ENCODE results near the gene MID1IP1.
A peak's percentile ranks its signal among the peaks of the same experiment; 100 is the strongest.

MID1IP1 gene

GRCh38 chrX:38800981-38801845 is at the start of gene MID1IP1:
Gene MID1IP1 (plus strand): TSS chrX:38801459. CDS start chrX:38804947, 3,488 bp downstream.
- peak; percentile 41 for ATAC-seq
- Mint-ChIP-seq H3K9me3 (no peaks in the 10 kb centered on the region), H3K27ac (peak within 1 kb of the TSS; percentile 65), H3K4me1 (peaks cover 16% of the 10 kb centered on the region), H3K27me3 (peaks cover 10% of the 10 kb centered on the region), H3K4me3 (peak within 1 kb of the TSS; percentile 91), H3K36me3 (peaks cover 5% of the 10 kb centered on the region)

DNA sequence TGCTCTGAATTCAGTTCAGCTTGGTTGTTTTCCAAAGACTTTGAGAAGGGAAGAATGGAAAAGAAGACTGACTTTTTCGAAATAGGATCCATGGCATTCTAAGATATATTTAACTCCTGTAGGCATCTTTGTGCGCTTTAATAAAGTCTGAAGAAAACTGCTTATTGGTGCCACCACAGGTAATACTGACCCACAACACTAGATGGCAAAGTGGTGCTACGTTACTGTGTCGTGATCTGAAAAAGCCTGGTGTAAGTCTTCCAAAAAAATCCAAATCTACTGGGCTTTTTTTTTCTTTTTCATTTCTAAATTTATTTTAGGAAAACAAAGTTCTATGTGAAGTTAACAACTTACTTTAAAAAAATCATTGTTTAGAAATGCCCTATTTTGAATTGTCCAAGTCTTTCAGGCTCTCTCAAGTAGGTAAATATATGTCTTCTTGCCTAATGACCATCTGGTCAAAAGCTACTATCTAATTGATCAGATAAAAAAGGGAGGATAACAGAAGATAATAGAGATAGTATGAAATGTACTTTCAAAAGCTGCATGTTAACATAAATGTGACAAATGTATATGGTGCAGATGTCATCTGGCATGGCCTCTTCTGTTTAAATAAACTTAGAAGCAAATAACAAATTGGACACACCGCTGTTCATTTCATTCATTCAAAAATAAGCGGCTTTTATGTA is 47.0 kb upstream of the MID1IP1 start:
- H3K9me3 Mint-ChIP-seq, result no peaks in the 10 kb centered on the region
- no peak overlapping the region for H3K4me3 Mint-ChIP-seq
- no peak for ATAC-seq
- no peaks in the 10 kb centered on the region for H3K4me1 Mint-ChIP-seq
- H3K27ac Mint-ChIP-seq, result no peak overlapping the region
- H3K27me3 Mint-ChIP-seq, result no peaks in the 10 kb centered on the region
- H3K36me3 Mint-ChIP-seq, result no peaks in the 10 kb centered on the region

DNA sequence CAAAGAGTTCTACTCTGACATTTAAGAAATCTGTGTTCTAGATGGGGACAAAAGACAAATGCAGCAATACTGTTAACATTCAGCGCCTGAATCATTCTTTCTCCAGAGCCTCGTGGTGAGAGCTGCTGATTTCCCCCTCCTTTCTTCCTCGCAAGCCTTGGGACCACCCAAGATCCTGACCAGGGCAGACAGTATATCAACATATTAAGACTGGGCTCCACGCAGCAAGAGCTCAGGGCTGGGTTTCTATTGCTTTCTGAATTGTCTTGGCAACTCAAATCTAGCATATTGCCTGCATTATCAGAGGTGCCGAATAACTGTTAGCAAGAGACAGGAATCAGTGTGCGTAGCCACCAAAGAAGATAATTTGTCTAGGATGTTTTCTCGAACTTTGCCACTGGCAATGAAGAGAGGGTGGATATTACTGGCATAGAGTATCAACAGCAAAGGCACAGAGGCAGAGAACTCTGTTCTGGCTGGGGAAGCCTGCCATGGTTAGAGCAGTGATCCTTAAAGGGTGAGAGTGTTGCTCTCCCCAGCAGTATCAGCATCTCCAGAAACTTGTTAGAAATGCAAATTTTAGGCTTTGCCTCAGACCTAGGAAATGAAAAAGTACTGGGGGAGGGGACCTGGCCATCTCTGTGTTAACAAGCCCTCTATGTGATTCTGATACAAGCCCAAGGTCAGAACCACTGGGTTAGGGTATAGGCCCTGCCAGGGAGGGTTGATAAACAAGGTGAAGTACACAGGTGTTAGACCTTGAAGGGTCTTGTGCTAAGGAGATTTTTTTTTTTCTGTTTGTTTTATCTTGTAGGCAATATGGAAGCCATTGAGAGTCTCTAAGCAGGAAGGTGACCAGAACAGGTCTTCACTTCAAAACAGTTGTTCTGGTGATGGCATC is 46.2 kb upstream of the MID1IP1 start:
- no peak for ATAC-seq
- no peaks in the 10 kb centered on the region for H3K36me3 Mint-ChIP-seq
- H3K4me3 Mint-ChIP-seq, result no peak overlapping the region
- H3K27me3 Mint-ChIP-seq, result no peaks in the 10 kb centered on the region
- H3K9me3 Mint-ChIP-seq, result peaks cover 3% of the 10 kb centered on the region
- no peak overlapping the region for H3K27ac Mint-ChIP-seq
- H3K4me1 Mint-ChIP-seq, result no peaks in the 10 kb centered on the region

DNA sequence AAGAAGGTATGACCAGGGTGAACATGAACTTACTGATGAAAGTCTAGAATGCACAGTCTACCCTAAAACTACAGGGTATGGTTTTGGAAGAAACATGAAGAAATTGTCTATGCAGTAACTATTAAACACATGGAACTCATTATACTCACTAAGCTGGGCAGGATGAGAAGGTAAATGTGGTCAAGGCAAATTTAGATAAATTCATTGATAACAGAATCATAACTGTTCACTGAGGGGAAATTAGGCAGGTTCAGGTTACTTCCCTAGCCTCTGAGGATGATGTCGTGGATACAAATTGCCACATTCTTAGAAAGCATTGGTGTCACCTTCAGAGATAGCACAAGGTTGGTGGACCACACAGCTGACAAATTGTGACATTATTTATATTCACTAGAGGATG is 40.4 kb upstream of the MID1IP1 start:
- H3K4me3 Mint-ChIP-seq, result no peak overlapping the region
- no peak for ATAC-seq

GRCh38 chrX:38768079-38768478 is 33.2 kb upstream of the MID1IP1 start:
- Mint-ChIP-seq H3K36me3 (no peaks in the 10 kb centered on the region), H3K27ac (no peak overlapping the region), H3K9me3 (no peaks in the 10 kb centered on the region), H3K4me3 (no peak overlapping the region), H3K27me3 (no peaks in the 10 kb centered on the region), H3K4me1 (no peaks in the 10 kb centered on the region)
- ATAC-seq, result no peak

More for the DNA sequence above, 40.4 kb upstream of the MID1IP1 start:
- no peak overlapping the region for H3K27ac Mint-ChIP-seq
- no peaks in the 10 kb centered on the region for H3K4me1 Mint-ChIP-seq
- no peaks in the 10 kb centered on the region for H3K27me3 Mint-ChIP-seq
- no peaks in the 10 kb centered on the region for H3K36me3 Mint-ChIP-seq
- peaks cover 3% of the 10 kb centered on the region for H3K9me3 Mint-ChIP-seq

DNA sequence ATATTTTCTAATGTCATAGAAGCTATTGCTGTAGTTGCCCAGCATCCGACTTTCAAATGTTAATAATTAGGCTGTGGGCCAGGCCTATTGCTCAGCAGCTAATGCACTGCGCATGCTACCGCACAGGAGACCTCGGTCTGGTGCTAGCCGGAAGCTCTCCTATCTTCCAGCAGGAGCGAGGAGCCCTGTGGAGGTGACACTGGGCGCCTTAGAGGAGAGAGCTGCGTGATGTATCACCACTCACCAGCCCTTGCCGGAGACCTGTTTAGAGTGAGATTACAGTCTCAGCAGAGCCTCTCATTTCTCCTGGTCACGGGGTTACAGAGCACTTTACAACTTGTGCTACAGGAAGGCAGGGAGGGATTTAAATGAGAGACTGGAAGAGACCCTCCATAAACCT is 31.1 kb upstream of the MID1IP1 start:
- no peak overlapping the region for H3K27ac Mint-ChIP-seq
- H3K27me3 Mint-ChIP-seq, result no peaks in the 10 kb centered on the region
- no peak overlapping the region for H3K4me3 Mint-ChIP-seq
- H3K36me3 Mint-ChIP-seq, result no peaks in the 10 kb centered on the region
- no peaks in the 10 kb centered on the region for H3K9me3 Mint-ChIP-seq
- no peak for ATAC-seq
- no peaks in the 10 kb centered on the region for H3K4me1 Mint-ChIP-seq

DNA sequence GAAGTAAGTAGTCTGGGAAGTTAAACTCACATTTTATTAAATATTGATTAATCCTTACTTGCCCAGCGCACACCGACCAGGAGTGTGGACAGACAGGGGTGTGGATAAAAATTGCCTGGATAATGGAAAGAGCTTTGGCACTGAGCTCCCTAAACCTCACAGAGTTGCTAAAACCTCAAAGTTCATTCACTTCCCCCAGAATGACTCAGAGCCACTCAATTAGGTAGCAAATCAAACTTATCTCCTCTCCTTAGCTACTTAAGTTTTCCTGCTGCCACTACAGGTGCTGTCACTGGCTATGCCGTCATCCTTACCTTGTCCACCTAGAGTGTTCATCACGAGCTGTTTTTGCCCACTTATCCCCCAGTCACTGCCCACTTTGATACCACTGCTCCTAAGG is 27.0 kb upstream of the MID1IP1 start:
- Mint-ChIP-seq H3K27me3 (no peaks in the 10 kb centered on the region), H3K4me1 (no peaks in the 10 kb centered on the region), H3K36me3 (no peaks in the 10 kb centered on the region), H3K4me3 (no peak overlapping the region), H3K9me3 (no peaks in the 10 kb centered on the region), H3K27ac (no peak overlapping the region)
- ATAC-seq, result no peak

GRCh38 chrX:38796946-38797345 is 4.3 kb upstream of the MID1IP1 start:
- no peaks in the 10 kb centered on the region for H3K9me3 Mint-ChIP-seq
- H3K4me3 Mint-ChIP-seq, result no peak overlapping the region
- no peak for ATAC-seq
- no peak overlapping the region for H3K27ac Mint-ChIP-seq
- H3K4me1 Mint-ChIP-seq, result peaks cover 6% of the 10 kb centered on the region
- H3K36me3 Mint-ChIP-seq, result peaks cover 5% of the 10 kb centered on the region
- peaks cover 10% of the 10 kb centered on the region for H3K27me3 Mint-ChIP-seq

GRCh38 chrX:38798956-38799355 is 2.3 kb upstream of the MID1IP1 start:
- Mint-ChIP-seq H3K9me3 (no peaks in the 10 kb centered on the region), H3K36me3 (peaks cover 5% of the 10 kb centered on the region), H3K4me3 (no peak overlapping the region), H3K27me3 (peaks cover 10% of the 10 kb centered on the region), H3K4me1 (peaks cover 16% of the 10 kb centered on the region), H3K27ac (no peak overlapping the region)
- ATAC-seq, result no peak

GRCh38 chrX:38799995-38800580 is 1.2 kb upstream of the MID1IP1 start:
- H3K27me3 Mint-ChIP-seq, result peaks cover 10% of the 10 kb centered on the region
- no peaks in the 10 kb centered on the region for H3K9me3 Mint-ChIP-seq
- H3K36me3 Mint-ChIP-seq, result peaks cover 5% of the 10 kb centered on the region
- H3K4me1 Mint-ChIP-seq, result peaks cover 16% of the 10 kb centered on the region
- no peak overlapping the region for H3K4me3 Mint-ChIP-seq
- no peak for ATAC-seq
- no peak overlapping the region for H3K27ac Mint-ChIP-seq

DNA sequence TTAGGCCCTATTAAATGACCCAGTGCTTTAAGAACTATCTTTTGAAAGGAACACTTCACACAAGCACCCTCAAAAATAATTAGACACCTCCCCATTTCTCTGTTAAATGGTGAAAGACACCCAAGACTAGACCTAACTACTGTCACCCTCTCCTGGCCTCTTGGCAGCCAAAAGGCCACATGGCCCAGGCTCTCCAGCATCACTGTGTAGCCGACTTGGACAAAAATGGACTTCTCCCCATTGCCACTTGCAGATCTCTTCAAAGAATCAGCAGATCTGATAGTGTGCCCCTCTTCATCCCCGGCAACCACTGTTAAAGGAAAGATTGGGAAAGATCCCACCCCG is 2.0 kb downstream of the MID1IP1 start:
- peaks cover 16% of the 10 kb centered on the region for H3K4me1 Mint-ChIP-seq
- peaks cover 5% of the 10 kb centered on the region for H3K36me3 Mint-ChIP-seq
- no peaks in the 10 kb centered on the region for H3K9me3 Mint-ChIP-seq
- peak overlapping the region; percentile 91 for H3K4me3 Mint-ChIP-seq
- H3K27ac Mint-ChIP-seq, result peak overlapping the region; percentile 91
- peaks cover 10% of the 10 kb centered on the region for H3K27me3 Mint-ChIP-seq
- no peak for ATAC-seq

GRCh38 chrX:38803588-38804431 is 2.6 kb downstream of the MID1IP1 start:
- Mint-ChIP-seq H3K4me1 (peaks cover 16% of the 10 kb centered on the region), H3K9me3 (no peaks in the 10 kb centered on the region), H3K27ac (peak overlapping the region; percentile 91), H3K27me3 (peaks cover 10% of the 10 kb centered on the region), H3K36me3 (peaks cover 5% of the 10 kb centered on the region), H3K4me3 (peak overlapping the region; percentile 91)
- ATAC-seq, result peak; percentile 87

DNA sequence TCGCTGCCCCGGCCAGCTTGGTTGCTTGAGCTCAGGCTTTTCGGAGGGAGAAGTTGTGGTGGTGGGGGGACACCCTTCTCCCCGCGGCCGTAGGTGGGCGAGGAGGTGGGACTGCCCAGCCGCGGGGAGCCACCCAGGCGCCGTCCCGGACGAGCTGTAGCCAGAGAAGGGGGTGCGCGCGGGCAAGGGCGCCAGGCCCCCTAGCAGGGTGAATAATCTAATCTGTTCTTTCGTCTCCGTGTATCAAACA is 3.1 kb downstream of the MID1IP1 start:
- peaks cover 16% of the 10 kb centered on the region for H3K4me1 Mint-ChIP-seq
- peak; percentile 46 for ATAC-seq
- peaks cover 5% of the 10 kb centered on the region for H3K36me3 Mint-ChIP-seq
- peak overlapping the region; percentile 91 for H3K27ac Mint-ChIP-seq
- no peaks in the 10 kb centered on the region for H3K9me3 Mint-ChIP-seq
- H3K27me3 Mint-ChIP-seq, result peaks cover 10% of the 10 kb centered on the region
- H3K4me3 Mint-ChIP-seq, result peak overlapping the region; percentile 91

- H3K36me3 Mint-ChIP-seq, result peaks cover 5% of the 10 kb centered on the region
These were observed 3.6 kb downstream of the MID1IP1 start for GRCh38 chrX:38804682-38805431.

More at GRCh38 chrX:38804682-38805431, 3.6 kb downstream of the MID1IP1 start:
- Mint-ChIP-seq H3K27ac (peak overlapping the region; percentile 91), H3K9me3 (no peaks in the 10 kb centered on the region), H3K27me3 (peaks cover 10% of the 10 kb centered on the region), H3K4me1 (peaks cover 20% of the 10 kb centered on the region), H3K4me3 (peak overlapping the region; percentile 91)
- no peak for ATAC-seq
